WTC11 (cell line): Measurements from ENCODE around the gene RITA1. TPM values are rescaled to one million over a fixed set of nuclear protein-coding genes. Genes with fewer than 3 reads are reported as not detected.

Source experiments
- ATAC-seq: fragments of 200-7000 bp; cut with Tn5 transposase; 2 replicates; pipeline ENCODE4 v1.10.0; 2021; ENCODE audit warnings: mild to moderate bottlenecking, moderate library complexity
- CTCF ChIA-PET: fragments of 300-600 bp; sonication (Branson Sonifier 250); formaldehyde crosslinking; loops from one replicate; lab custom pipeline; 2021; ENCODE audit warnings: antibody characterized with exemption; lab: Charles Lee
- POLR2A ChIA-PET: fragments of 350-600 bp; sonication (Branson Sonifier 250); formaldehyde crosslinking; loops from one replicate; lab custom pipeline; 2021; ENCODE audit warnings: antibody characterized with exemption; lab: Charles Lee
- DNase-seq: peaks from one replicate; pipeline ENCODE4 v3.0.0; 2021; ENCODE audit warnings: low spot score
- H3K27ac Mint-ChIP-seq: 2 replicates; pipeline ENCODE4 v1.8.0; 2021; ENCODE audit warnings: mixed read lengths
- H3K27me3 Mint-ChIP-seq: 2 replicates; pipeline ENCODE4 v1.8.0; 2021; ENCODE audit warnings: low read depth, mild to moderate bottlenecking, moderate library complexity, mixed read lengths
- H3K36me3 Mint-ChIP-seq: 2 replicates; pipeline ENCODE4 v1.8.0; 2021; ENCODE audit warnings: mixed read lengths
- H3K4me1 Mint-ChIP-seq: 2 replicates; pipeline ENCODE4 v1.8.0; 2022; ENCODE audit warnings: mixed read lengths
- H3K4me3 Mint-ChIP-seq: 2 replicates; pipeline ENCODE4 v1.8.0; 2021; ENCODE audit warnings: mild to moderate bottlenecking, moderate library complexity, mixed read lengths
- H3K9me3 Mint-ChIP-seq: 2 replicates; pipeline ENCODE4 v1.8.0; 2021; ENCODE audit warnings: mixed read lengths
- IRF2 ChIP-seq: sonication (generic); formaldehyde crosslinking; IDR thresholded peaks from 2 replicates; pipeline ENCODE4 v1.8.0; 2022; ENCODE audit warnings: low read depth, missing genetic modification reagents, borderline replicate concordance
- NFATC4 ChIP-seq: fragments of 250-450 bp; sonication (Bioruptor Pico); IDR thresholded peaks from 2 replicates; pipeline ENCODE4 v1.9.0; 2021; ENCODE audit warnings: mild to moderate bottlenecking
- NR2C2 ChIP-seq: sonication (generic); formaldehyde crosslinking; IDR thresholded peaks from 2 replicates; pipeline ENCODE4 v1.8.0; 2022; ENCODE audit warnings: mild to moderate bottlenecking, missing genetic modification reagents
- SMAD3 ChIP-seq: sonication (generic); formaldehyde crosslinking; IDR thresholded peaks from 2 replicates; pipeline ENCODE4 v1.8.0; 2022; ENCODE audit warnings: missing genetic modification reagents, mild to moderate bottlenecking, borderline replicate concordance
- TEAD4 ChIP-seq: sonication (generic); formaldehyde crosslinking; IDR thresholded peaks from 2 replicates; pipeline ENCODE4 v1.8.0; 2022; ENCODE audit warnings: mild to moderate bottlenecking, missing genetic modification reagents
- ZNF317 ChIP-seq: sonication (generic); formaldehyde crosslinking; IDR thresholded peaks from 2 replicates; pipeline ENCODE4 v1.8.1; 2023; ENCODE audit warnings: low read depth, mild to moderate bottlenecking, moderate library complexity, missing genetic modification reagents, borderline replicate concordance
- ZNF423 ChIP-seq: fragments of 250-450 bp; sonication (Bioruptor Pico); IDR thresholded peaks from 2 replicates; pipeline ENCODE4 v2.1.2; 2022; ENCODE audit warnings: mild to moderate bottlenecking, moderate library complexity
- total RNA-seq: library from RNA; stranded (reverse); gene quantifications from 3 replicates; pipeline ENCODE4 v1.2.3, GENCODE V29; 2021
- TF ChIP-seq, protein P1 (sequence below): sonication (generic); formaldehyde crosslinking; IDR thresholded peaks from 2 replicates; pipeline ENCODE4 v1.8.1; 2023; ENCODE audit warnings: mild to moderate bottlenecking, missing genetic modification reagents
- TF ChIP-seq, protein P2 (sequence below): sonication (generic); formaldehyde crosslinking; IDR thresholded peaks from 2 replicates; pipeline ENCODE4 v1.8.1; 2022; ENCODE audit warnings: mild to moderate bottlenecking, moderate library complexity, missing genetic modification reagents
- TF ChIP-seq, protein P3 (sequence below): sonication (generic); formaldehyde crosslinking; IDR thresholded peaks from 2 replicates; pipeline ENCODE4 v1.8.1; 2023; ENCODE audit warnings: mild to moderate bottlenecking, moderate library complexity, missing genetic modification reagents
- TF ChIP-seq, protein P4 (sequence below): sonication (generic); formaldehyde crosslinking; IDR thresholded peaks from 2 replicates; pipeline ENCODE4 v1.8.0; 2022; ENCODE audit warnings: mild to moderate bottlenecking, missing genetic modification reagents
- TF ChIP-seq, protein P5 (sequence below): fragments of 250-450 bp; sonication (Bioruptor Pico); IDR thresholded peaks from 2 replicates; pipeline ENCODE4 v1.9.0; 2021; ENCODE audit warnings: mild to moderate bottlenecking, borderline replicate concordance
- TF ChIP-seq, protein P6 (sequence below): fragments of 250-450 bp; sonication (Bioruptor Pico); IDR thresholded peaks from 2 replicates; pipeline ENCODE4 v1.9.0; 2021; ENCODE audit warnings: moderate library complexity, mild to moderate bottlenecking, inconsistent platforms, borderline replicate concordance

RITA1 gene
- total RNA-seq, 1 experiment from 2014 or later: 29.3 TPM

DNA sequence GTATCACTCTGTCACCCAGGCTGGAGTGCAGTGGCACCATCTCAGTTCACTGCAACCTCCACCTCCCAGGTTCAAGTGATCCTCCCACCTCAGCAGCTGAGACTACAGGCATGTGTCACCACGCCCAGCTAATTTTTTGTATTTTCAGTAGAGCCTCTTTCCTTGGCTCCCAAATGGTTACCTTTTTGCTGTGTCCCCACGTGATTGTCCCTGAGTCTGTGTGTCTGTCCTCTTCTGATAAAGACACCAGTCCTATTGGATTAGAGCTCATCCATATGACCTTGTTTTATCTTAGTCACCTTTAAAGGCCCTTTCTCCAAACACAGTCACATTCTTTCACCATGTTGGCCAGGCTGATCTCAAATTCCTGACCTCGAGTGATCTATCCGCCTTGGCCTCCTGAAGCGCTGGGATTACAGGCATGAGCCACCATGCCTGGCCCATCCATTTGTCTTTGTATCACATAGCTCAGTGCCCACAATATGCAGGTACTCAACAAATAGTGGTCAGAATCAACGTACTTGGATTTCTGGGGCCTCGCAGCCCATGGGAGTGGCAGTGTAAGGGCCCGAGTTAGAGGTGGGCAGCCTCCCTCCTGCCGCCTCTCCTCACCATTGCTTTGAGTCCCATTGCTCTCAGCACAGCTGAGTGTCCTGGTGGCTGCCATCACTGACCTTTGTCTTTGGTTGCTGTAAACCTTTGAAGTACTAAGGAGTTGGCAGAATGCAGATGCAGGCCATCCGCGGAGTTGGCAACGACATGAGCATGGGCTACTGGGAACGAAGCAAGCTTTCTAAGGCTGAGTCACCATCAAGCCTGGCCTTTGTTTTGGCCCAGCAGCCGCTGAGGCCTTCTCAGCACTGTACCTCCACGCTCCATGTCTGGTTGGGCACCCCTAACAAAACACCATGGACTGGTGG lies 45.1 kb downstream of the RITA1 start (continued):
- TF ChIP-seq, protein P1, sequence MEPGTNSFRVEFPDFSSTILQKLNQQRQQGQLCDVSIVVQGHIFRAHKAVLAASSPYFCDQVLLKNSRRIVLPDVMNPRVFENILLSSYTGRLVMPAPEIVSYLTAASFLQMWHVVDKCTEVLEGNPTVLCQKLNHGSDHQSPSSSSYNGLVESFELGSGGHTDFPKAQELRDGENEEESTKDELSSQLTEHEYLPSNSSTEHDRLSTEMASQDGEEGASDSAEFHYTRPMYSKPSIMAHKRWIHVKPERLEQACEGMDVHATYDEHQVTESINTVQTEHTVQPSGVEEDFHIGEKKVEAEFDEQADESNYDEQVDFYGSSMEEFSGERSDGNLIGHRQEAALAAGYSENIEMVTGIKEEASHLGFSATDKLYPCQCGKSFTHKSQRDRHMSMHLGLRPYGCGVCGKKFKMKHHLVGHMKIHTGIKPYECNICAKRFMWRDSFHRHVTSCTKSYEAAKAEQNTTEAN (CRISPR knock-in tag): no peak
- TF ChIP-seq NR2C2 (CRISPR knock-in tag): no peak
- no peak for TF ChIP-seq ZNF317 (CRISPR knock-in tag)
- no peak for TF ChIP-seq NFATC4 (CRISPR knock-in tag)
- TF ChIP-seq, protein P2, sequence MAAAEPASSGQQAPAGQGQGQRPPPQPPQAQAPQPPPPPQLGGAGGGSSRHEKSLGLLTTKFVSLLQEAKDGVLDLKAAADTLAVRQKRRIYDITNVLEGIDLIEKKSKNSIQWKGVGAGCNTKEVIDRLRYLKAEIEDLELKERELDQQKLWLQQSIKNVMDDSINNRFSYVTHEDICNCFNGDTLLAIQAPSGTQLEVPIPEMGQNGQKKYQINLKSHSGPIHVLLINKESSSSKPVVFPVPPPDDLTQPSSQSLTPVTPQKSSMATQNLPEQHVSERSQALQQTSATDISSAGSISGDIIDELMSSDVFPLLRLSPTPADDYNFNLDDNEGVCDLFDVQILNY (CRISPR knock-in tag): no peak

DNA sequence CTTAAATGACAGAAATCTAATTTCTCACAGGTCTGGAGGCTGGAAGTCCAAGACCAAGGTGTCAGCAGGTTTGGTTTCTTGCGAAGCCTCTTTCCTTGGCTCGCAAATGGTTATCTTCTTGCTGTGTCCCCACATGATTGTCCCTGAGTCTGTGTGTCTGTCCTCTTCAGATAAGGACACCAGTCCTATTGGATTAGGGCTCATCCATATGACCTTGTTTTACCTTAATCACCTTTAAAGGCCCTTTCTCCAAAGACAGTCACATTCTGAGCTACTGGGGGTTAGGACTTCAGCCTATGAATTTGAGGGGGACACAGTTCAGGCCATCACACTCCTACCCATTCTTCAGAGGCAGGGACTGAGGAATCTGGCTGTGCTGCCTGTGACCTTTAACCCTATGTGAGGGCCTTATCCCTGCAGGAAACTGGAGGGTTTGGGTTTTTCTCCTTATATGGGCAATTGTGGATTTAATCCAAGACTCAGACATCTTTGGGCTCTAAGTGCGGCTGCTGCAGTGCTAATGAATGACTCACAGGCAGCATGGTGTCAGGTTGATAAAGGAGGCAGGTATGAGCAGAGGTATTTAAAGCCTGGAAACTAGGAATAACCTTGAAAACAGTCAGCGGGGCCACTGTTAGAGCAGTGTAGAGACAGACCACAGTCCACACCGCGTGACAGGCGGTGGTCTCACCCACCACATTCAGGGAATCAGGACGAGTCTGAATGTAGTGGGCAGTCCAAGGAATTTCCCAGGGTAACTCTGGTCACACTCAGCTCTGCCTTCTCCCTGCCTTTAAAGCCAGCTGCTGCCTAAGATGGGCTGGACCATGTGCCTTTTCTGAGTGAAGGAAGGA lies 45.9 kb downstream of the RITA1 start:
- Mint-ChIP-seq H3K4me1 (peaks cover 34% of the 10 kb centered on the region), H3K9me3 (no peaks in the 10 kb centered on the region), H3K36me3 (peaks cover 43% of the 10 kb centered on the region), H3K4me3 (no peak overlapping the region), H3K27me3 (no peaks in the 10 kb centered on the region), H3K27ac (peak overlapping the region; percentile 72; the same call in 1 of the 2 replicates)
- DNase-seq (no peak), ATAC-seq (peak; percentile 13; the same call in 1 of the 2 replicates)
- ChIA-PET POLR2A (no interaction called here), CTCF (no interaction called here)
- TF ChIP-seq SMAD3 (no peak), ZNF423 (CRISPR knock-in tag) (no peak), IRF2 (CRISPR knock-in tag) (no peak)
- TF ChIP-seq, protein P1 (CRISPR knock-in tag): no peak
- TF ChIP-seq, protein P2 (CRISPR knock-in tag): no peak

DNA sequence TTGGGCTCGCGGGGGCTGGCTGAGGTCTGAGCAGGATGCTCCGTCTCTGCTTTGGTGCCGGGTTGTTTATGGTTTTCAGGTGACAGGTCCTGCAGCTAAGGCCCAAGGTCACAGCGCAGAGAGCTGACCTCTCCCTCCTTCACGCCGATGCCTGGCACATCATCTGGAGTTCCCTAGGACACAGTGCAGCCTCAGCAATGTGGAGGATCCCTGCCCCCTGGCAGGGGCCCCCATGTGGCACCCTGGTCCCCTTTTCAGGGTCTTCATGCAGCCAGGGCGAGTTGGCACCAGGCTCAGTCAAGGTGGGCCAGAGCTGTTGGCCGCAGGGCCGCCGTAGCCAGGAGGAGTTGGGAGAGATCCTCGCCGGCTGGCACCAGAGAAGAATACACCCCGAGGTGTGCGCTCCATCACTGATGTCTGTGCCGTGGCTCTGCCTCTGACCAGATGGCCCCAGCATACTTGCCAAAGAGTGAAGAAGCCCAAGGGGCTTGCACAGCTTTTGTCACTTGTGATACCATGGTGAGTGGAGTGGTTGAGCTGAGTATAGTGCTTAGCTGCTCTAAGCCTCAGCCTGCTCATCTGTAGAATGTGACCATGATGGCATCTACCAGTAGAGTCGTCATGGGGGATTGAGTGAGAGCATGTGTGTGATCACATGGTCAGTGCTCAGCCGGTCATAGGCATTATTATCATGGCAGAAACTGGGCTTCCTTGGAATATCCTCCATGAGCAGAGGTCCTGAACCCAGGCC lies 46.7 kb downstream of the RITA1 start:
- peak overlapping the region; percentile 96 for H3K27ac Mint-ChIP-seq
- ChIA-PET POLR2A (interaction anchor here (1.0 to 1.5 kb wide), 2 partner anchors 11 to 13 kb away, joined by 4 to 5 read pairs; partner anchors contain the start of gene TPCN1), CTCF (interaction anchor here (0.8 to 1.4 kb wide), 5 partner anchors 10 to 239 kb away, joined by 3 to 12 read pairs (median 3); partner anchors contain the start of gene TPCN1)
- H3K27me3 Mint-ChIP-seq: no peaks in the 10 kb centered on the region
- peak overlapping the region; percentile 57; the same call in 1 of the 2 replicates for H3K4me3 Mint-ChIP-seq
- DNase-seq (no peak), ATAC-seq (no peak)
- H3K9me3 Mint-ChIP-seq: no peaks in the 10 kb centered on the region
- H3K36me3 Mint-ChIP-seq: peaks cover 43% of the 10 kb centered on the region
- H3K4me1 Mint-ChIP-seq: peaks cover 34% of the 10 kb centered on the region
- TF ChIP-seq, protein P3, sequence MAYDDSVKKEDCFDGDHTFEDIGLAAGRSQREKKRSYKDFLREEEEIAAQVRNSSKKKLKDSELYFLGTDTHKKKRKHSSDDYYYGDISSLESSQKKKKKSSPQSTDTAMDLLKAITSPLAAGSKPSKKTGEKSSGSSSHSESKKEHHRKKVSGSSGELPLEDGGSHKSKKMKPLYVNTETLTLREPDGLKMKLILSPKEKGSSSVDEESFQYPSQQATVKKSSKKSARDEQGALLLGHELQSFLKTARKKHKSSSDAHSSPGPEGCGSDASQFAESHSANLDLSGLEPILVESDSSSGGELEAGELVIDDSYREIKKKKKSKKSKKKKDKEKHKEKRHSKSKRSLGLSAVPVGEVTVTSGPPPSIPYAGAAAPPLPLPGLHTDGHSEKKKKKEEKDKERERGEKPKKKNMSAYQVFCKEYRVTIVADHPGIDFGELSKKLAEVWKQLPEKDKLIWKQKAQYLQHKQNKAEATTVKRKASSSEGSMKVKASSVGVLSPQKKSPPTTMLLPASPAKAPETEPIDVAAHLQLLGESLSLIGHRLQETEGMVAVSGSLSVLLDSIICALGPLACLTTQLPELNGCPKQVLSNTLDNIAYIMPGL (CRISPR knock-in tag): no peak
- TF ChIP-seq NR2C2 (CRISPR knock-in tag): no peak
- TF ChIP-seq, protein P4, sequence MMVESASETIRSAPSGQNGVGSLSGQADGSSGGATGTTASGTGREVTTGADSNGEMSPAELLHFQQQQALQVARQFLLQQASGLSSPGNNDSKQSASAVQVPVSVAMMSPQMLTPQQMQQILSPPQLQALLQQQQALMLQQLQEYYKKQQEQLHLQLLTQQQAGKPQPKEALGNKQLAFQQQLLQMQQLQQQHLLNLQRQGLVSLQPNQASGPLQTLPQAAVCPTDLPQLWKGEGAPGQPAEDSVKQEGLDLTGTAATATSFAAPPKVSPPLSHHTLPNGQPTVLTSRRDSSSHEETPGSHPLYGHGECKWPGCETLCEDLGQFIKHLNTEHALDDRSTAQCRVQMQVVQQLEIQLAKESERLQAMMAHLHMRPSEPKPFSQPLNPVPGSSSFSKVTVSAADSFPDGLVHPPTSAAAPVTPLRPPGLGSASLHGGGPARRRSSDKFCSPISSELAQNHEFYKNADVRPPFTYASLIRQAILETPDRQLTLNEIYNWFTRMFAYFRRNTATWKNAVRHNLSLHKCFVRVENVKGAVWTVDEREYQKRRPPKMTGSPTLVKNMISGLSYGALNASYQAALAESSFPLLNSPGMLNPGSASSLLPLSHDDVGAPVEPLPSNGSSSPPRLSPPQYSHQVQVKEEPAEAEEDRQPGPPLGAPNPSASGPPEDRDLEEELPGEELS (CRISPR knock-in tag): no peak
- TF ChIP-seq, protein P5, sequence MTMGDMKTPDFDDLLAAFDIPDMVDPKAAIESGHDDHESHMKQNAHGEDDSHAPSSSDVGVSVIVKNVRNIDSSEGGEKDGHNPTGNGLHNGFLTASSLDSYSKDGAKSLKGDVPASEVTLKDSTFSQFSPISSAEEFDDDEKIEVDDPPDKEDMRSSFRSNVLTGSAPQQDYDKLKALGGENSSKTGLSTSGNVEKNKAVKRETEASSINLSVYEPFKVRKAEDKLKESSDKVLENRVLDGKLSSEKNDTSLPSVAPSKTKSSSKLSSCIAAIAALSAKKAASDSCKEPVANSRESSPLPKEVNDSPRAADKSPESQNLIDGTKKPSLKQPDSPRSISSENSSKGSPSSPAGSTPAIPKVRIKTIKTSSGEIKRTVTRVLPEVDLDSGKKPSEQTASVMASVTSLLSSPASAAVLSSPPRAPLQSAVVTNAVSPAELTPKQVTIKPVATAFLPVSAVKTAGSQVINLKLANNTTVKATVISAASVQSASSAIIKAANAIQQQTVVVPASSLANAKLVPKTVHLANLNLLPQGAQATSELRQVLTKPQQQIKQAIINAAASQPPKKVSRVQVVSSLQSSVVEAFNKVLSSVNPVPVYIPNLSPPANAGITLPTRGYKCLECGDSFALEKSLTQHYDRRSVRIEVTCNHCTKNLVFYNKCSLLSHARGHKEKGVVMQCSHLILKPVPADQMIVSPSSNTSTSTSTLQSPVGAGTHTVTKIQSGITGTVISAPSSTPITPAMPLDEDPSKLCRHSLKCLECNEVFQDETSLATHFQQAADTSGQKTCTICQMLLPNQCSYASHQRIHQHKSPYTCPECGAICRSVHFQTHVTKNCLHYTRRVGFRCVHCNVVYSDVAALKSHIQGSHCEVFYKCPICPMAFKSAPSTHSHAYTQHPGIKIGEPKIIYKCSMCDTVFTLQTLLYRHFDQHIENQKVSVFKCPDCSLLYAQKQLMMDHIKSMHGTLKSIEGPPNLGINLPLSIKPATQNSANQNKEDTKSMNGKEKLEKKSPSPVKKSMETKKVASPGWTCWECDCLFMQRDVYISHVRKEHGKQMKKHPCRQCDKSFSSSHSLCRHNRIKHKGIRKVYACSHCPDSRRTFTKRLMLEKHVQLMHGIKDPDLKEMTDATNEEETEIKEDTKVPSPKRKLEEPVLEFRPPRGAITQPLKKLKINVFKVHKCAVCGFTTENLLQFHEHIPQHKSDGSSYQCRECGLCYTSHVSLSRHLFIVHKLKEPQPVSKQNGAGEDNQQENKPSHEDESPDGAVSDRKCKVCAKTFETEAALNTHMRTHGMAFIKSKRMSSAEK: no peak
- TF ChIP-seq, protein P6, sequence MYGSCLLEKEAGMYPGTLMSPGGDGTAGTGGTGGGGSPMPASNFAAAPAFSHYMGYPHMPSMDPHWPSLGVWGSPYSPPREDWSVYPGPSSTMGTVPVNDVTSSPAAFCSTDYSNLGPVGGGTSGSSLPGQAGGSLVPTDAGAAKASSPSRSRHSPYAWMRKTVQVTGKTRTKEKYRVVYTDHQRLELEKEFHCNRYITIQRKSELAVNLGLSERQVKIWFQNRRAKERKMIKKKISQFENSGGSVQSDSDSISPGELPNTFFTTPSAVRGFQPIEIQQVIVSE (CRISPR knock-in tag): no peak
- no peak for TF ChIP-seq TEAD4
